Neutrophil (primary cell): ENCODE results near the gene AIFM3.

Source experiments
- H3K27ac ChIP-seq: fragments of 200-600 bp; sonication (generic); 2 replicates; pipeline ENCODE4 v1.5.1; 2016; ENCODE audit warnings: mild to moderate bottlenecking, moderate library complexity
- H3K27me3 ChIP-seq: fragments of 200-600 bp; sonication (generic); 2 replicates; pipeline ENCODE4 v1.6.0; 2016; ENCODE audit warnings: mild to moderate bottlenecking
- H3K36me3 ChIP-seq: fragments of 200-600 bp; sonication (generic); 2 replicates; pipeline ENCODE4 v1.5.1; 2017
- H3K4me1 ChIP-seq, 2 experiments: fragments of 200-600 bp in 1 of 2; sonication (generic) in 1 of 2; 1 replicate in 1 of 2; 2 replicates in 1 of 2; pipeline versions ENCODE4 v1.5.1 to v1.6.1; 2013 to 2016; ENCODE audit warnings: low read depth in 1 of 2, low read length in 1 of 2, mild to moderate bottlenecking in 1 of 2, moderate library complexity in 1 of 2; ENCODE audit not compliant: control insufficient read depth in 1 of 2, insufficient read depth in 1 of 2
- H3K4me3 ChIP-seq, 2 experiments: fragments of 200-600 bp in 1 of 2; sonication (generic) in 1 of 2; 1 replicate in 1 of 2; 2 replicates in 1 of 2; pipeline ENCODE4 v1.5.1; 2013 to 2016; ENCODE audit warnings: low read depth in 1 of 2, low read length in 1 of 2, mild to moderate bottlenecking in 1 of 2, moderate library complexity in 1 of 2
- H3K9me3 ChIP-seq: fragments of 200-600 bp; sonication (generic); 2 replicates; pipeline ENCODE4 v1.5.1; 2016
- CTCF ChIP-seq: fragments of 200-600 bp; sonication (generic); IDR thresholded peaks from 2 replicates; pipeline ENCODE4 v1.5.1; 2016; ENCODE audit warnings: antibody characterized with exemption

Gene AIFM3

GRCh38 chr22:21028277-21029251, 61.5 kb downstream of the AIFM3 start:
- TF ChIP-seq CTCF, result no peak
- Histone ChIP-seq H3K4me3 (no peak overlapping the region), H3K27me3 (peaks cover 43% of the 10 kb centered on the region), H3K27ac (no peak overlapping the region), H3K4me1 (no peaks in the 10 kb centered on the region), H3K36me3 (no peaks in the 10 kb centered on the region), H3K9me3 (no peaks in the 10 kb centered on the region)

GRCh38 chr22:21029486-21030025, 62.5 kb downstream of the AIFM3 start:
- no peak for TF ChIP-seq CTCF
- no peaks in the 10 kb centered on the region for H3K9me3 ChIP-seq
- H3K27ac ChIP-seq, result no peak overlapping the region
- H3K36me3 ChIP-seq, result no peaks in the 10 kb centered on the region
- H3K4me1 ChIP-seq, result no peaks in the 10 kb centered on the region
- peaks cover 53% of the 10 kb centered on the region for H3K27me3 ChIP-seq
- no peak overlapping the region for H3K4me3 ChIP-seq

- TF ChIP-seq CTCF, result no peak
- Histone ChIP-seq H3K4me1 (no peaks in the 10 kb centered on the region), H3K27ac (no peak overlapping the region), H3K4me3 (no peak overlapping the region), H3K36me3 (no peaks in the 10 kb centered on the region), H3K9me3 (no peaks in the 10 kb centered on the region), H3K27me3 (peaks cover 58% of the 10 kb centered on the region)
These were observed 63.0 kb downstream of the AIFM3 start for GRCh38 chr22:21030032-21030431.
